NOMO-1 treated with dmso at 0.1 percent for 144 hours (cell line): ENCODE data around the gene KLRK1.
"Not testable (repeated sequence)": the region's sequence is repeated elsewhere in the genome, so short reads cannot be mapped to it uniquely, and the experiment has no call there.

Experiments used
- DNase-seq: peaks from one replicate; lab custom pipeline; 2025; ENCODE audit not compliant: unreplicated experiment; lab: John Stamatoyannopoulos, UW

The KLRK1 gene

GRCh38 chr12:10388624-10389413 lies 1.0 kb downstream of the KLRK1 start:
- no peak for DNase-seq

DNA sequence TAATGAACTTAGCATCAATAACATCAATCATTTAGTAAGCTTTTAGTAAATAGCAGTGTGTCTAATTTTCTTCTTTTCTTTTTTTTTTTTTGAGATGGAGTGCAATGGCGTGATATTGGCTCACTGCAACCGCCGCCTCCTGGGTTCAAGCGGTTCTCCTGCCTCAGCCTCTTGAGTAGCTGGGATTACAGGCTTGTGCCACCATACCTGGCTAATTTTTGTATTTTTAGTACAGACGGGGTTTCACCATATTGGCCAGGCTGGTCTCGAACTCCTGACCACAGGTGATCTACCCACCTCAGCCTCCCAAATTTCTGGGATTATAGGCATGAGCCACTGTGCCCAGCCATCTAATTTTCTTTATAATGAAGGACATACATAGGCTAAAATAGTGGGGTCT lies 2.3 kb downstream of the KLRK1 start:
- not testable (repeated sequence) for DNase-seq

DNA sequence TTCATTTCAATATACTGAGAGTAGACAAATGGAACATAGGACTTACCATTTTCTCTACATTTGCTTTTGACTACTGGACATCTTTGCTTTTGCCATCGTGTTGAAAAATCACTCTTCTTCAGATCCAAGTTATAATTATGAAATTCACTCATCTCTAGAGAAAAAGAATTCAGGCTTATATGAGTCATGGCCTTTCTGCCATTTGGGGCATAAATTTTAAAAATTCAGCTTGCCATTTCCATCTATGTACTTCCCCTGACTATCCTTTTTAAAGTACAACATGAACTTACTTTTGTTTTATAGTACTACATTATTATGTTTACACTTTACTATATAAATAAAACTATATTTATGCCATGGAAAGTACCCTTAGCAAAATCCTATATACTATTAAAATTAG lies 3.0 kb downstream of the KLRK1 start:
- no peak for DNase-seq

- DNase-seq, result no peak
These were observed 4.7 kb downstream of the KLRK1 start for GRCh38 chr12:10385166-10385613.

GRCh38 chr12:10384191-10384590 lies 5.7 kb downstream of the KLRK1 start:
- no peak for DNase-seq

GRCh38 chr12:10381928-10382628 lies 7.8 kb downstream of the KLRK1 start:
- DNase-seq, result no peak

- DNase-seq, result not testable (repeated sequence)
These were observed 11.1 kb downstream of the KLRK1 start for GRCh38 chr12:10378737-10379136.

DNA sequence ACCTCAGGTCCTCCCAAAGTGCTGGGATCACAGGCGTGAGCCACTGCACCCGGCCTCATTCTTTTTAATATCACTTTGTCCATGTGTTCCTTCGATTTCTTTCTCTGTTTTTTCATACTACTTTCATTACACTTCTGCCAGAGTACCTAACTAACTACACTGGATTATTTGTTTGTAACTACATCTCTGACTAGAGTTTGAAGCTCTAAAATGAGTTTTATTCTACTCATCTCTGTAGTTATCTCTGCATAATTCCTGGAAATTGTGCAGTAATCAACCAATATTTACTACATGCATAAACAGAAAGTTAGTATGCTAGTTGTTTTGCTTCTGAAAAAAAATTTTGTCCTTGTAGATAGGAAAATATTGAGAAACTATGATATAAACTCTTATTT lies 15.2 kb downstream of the KLRK1 start:
- DNase-seq, result no peak

DNA sequence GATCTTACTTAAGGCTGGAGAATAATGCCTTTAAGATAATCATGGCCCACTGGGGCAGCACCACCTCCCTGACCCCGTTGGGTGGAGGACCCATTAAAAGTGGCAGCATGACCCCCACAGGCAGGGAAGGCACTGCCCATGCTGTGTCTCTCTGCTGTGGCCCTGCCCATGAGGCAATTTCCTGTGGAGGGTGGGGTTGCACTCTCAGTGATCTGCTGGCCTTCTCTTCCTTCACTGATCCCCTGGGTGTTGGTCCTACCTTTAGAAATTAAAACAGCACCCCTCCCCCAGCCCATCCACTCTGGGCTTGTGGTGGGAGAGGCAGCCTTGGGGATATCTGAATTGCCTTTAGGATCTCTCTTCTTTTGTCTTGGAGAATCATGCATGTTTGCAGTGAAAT lies 17.3 kb downstream of the KLRK1 start:
- no peak for DNase-seq

DNA sequence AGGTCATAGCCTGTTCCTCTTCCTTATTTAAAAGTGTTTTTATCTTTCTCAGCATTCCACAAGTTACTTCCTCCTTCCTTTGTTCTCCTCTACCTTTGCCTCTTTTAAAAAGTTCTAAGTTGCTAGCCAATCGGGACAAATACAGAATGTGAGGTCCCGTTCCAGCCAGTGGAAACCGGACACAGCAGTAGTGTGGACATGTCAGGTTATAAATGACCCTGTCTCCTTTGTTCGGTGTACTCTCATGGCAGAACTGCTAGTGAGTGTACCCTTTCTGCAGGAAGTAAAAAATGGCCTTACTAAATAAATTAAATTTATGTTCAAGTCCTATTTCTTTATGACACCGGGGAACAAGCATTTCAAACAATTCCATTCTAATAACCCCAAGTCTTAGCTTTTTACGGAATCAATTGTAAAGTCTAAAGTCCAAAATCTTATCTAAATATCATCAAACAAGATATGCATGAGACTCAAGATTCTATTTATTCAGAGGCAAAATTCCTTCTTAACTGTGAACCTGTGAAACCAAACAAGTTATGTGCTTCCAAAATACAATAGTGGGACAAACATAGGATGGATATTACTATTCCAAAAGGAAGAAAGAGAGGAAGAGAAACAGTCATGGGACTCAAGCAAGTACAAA lies 17.8 kb downstream of the KLRK1 start:
- DNase-seq, result not testable (repeated sequence)

DNA sequence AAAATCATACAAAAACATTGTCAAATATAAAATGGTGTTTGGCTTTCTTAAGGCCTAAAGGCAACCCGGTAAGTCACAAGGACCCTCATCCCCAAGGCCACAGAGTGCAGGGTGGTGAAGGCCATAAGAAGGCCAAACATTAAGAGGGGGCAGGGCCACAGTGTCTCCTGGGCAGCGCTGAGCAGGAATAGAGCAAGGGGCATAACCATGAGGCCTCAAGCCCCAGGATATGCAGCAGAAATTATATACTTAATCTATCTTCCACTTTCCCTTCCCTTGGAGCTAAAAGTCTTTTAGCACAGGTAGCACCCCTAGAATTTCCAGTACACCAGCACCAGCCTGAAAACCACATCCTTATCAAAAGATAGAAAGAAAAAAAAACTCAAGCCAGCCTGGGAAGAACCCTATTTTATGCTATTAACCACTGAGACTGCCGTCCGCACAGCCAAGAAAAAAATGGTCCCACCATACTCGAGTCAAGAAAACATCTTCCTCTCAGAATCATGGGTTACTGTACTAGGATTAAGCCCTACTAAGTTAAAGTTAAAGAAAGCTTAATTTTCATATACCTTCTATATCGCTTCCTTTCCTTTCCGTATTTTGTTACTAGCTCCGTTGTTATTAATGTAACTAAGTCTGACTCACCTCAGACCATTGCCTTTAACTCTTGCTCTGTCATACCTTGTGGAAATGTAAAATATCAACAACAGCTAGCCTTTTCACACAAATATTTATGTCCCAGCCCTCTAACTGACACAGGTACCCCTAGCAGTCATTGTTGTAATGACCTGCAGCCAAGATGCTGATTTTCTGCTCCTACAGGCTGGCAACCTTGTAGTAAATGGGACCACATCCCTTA lies 20.1 kb downstream of the KLRK1 start:
- no peak for DNase-seq

- no peak for DNase-seq
These were observed 21.4 kb downstream of the KLRK1 start for GRCh38 chr12:10368206-10369171.

GRCh38 chr12:10367714-10368113 lies 22.1 kb downstream of the KLRK1 start:
- not testable (repeated sequence) for DNase-seq

DNA sequence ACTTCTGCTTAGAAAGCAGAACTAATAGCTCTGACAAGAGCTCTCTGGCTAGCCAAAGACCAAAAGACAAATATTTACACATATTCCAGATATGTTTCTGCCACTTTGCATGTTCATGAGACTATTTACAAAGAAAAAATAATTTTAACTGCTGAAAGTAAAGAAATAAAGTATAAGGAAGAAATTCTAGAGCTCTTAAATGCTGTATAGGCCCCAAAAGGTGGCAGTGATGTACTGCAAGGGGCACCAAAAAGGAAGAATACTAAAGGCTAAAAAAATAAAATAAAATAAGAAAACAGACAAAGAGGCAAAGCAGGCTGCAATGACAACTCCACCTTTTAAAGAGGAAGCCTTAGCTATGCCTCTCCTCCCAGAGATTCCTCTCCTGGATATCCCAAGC lies 23.0 kb downstream of the KLRK1 start:
- DNase-seq, result peak; percentile 42

DNA sequence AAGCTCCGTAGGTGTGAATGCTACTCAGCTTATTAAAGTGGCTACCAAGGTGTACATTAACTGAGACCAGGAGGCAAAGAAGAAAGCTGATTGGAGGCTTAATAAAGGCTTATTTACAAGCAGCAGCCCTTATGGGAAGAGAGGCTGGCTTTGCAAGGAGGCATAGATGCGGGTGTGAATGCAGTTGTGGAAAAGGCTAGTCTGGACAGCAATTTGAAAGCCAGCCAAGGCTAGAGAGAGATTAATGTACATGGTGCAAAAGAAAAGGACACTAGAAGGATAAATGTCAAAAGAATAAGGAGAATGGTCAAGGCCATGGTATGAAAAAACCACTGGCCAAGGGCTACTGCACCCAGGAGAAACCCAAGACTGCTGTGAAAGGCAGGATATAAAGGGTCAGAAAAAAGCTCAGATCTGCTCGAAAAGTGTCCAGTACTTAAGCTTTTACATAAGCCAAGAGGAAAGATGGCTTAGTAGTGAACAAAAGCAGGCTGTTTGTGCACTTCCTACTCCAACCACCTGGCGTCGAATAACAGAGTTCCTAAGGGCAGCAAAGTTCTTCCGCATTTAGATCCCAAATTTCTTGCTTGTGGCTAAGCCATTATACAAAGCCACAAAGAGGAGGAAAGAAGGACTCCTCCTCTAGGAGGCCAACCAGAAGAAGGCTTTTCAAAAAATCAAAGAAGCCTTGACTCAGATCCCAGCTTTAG lies 24.0 kb downstream of the KLRK1 start:
- no peak for DNase-seq

GRCh38 chr12:10364815-10365622 lies 24.8 kb downstream of the KLRK1 start:
- DNase-seq, result peak; percentile 48

DNA sequence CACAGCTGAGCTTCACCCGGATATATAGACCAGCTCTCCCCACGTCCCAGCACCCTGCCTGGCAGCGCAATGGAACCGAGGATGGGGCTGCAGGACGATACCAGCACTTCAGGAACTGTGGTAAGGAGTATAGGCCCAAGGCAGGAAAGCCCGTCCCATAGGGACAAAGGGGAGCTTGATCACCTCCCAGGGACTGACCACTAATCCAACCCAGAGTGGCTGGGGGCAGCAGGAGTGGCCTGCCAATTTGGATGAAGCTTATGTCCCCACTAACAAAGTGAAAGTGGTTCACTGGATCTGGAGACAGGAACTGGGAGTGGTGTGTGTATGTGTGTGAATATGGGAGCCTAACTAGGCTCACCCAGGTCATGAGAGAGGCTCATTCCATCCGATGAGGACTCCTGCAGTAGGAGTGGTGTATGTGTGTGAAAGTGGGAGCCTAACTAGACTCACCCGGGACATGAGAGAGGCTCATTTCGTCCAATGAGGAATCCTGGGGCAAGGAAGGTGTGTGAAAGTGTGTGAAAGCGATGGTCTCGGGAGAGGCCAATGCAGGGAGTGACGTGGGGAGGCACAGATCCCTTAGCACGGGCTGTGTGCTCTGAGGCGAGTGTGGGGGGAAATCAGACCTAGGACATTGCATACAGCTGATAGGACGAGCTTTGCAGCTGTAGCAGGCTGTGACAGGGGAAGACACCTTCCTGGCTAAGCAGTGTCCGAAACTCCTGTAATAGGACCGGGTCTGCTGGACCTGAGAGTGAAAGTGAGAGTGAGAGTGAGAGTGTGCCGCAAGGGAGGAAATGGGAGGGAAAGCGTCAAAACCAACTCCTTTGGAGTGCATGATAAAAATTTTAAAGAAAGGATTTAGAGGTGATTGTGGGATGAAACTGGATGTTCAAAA lies 25.7 kb downstream of the KLRK1 start:
- peak; percentile 50 for DNase-seq

GRCh38 chr12:10363658-10363913 lies 26.3 kb downstream of the KLRK1 start:
- DNase-seq, result no peak
